C4-2B (cell line): ENCODE data around the gene MFAP4.

Experiments used
- H3K27ac ChIP-seq: fragments of 450-650 bp; 2 replicates; pipeline ENCODE4 v1.5.1; 2017
- ZFX ChIP-seq: fragments of 450-650 bp; IDR thresholded peaks from 2 replicates; pipeline ENCODE4 v1.6.1; 2017
- TF ChIP-seq, protein P1 (sequence below): fragments of 450-650 bp; conservative IDR thresholded peaks from 2 replicates; pipeline ENCODE4 v1.5.1; 2017; ENCODE audit warnings: mild to moderate bottlenecking

The MFAP4 gene

DNA sequence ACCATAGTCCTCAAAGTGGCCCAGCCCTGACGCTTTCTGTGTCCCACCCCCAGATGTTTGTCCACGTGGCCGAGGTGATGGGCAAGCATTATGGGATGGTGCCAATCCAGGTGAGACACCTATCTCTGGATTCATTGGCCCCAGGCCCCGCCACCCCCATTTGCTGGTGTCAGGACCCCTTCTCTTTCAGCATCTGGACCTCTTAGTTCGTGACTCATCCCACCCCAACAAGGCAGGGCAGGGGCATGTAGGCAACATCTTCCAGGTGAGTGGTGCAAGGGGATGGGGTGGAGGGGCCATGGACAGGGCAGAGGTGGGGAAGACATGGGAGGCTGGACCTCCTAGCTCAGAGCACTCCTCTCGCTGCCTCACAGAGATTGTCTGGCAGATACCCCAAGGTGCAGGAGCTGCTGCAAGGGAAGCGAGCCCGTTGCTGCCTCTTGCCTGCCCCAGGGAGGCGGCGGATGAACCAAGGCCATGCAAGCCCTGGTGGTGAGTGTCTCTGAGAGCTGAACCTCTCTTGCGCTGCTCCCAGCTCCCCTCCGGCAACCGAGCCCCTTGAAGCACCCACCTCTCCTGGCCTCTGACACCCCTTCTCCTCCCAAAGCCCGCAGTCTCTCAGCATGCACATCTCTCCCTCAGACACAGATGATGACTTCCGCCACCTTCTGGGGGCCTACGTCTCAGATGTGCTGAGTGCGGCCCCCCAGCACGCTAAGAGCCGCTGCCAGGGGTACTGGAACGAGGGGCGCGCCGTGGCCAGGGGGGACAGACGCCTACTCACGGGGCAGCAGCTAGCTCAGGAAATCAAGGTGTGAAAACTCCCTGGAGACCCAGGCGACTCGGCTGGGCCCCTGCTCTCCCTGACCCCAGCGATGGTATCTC lies 27.6 kb upstream of the MFAP4 start:
- TF ChIP-seq, protein P1, sequence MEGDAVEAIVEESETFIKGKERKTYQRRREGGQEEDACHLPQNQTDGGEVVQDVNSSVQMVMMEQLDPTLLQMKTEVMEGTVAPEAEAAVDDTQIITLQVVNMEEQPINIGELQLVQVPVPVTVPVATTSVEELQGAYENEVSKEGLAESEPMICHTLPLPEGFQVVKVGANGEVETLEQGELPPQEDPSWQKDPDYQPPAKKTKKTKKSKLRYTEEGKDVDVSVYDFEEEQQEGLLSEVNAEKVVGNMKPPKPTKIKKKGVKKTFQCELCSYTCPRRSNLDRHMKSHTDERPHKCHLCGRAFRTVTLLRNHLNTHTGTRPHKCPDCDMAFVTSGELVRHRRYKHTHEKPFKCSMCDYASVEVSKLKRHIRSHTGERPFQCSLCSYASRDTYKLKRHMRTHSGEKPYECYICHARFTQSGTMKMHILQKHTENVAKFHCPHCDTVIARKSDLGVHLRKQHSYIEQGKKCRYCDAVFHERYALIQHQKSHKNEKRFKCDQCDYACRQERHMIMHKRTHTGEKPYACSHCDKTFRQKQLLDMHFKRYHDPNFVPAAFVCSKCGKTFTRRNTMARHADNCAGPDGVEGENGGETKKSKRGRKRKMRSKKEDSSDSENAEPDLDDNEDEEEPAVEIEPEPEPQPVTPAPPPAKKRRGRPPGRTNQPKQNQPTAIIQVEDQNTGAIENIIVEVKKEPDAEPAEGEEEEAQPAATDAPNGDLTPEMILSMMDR = no peak
- no peak for TF ChIP-seq ZFX
- no peak overlapping the region for H3K27ac ChIP-seq

DNA sequence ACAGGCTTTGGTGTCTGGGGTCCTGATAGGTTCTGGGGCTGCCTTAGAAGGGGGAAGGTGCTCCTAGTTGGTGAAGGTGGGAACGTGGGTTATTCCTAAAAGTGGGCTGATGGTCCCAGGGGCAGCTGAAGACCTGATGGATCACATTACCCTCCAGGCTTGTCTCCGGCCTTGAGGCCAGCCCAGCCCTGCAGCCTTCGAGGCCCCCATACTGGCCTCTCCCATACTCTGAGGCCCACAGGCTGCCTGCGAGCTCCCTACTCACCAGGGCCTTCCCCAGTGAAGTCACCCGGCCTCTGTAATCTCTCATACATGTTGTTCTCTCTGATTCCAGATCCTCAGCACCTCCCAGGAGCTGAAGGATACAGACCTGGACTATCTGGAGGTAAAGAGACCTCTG lies 26.8 kb upstream of the MFAP4 start:
- H3K27ac ChIP-seq = no peak overlapping the region
- TF ChIP-seq, protein P1 = no peak
- no peak for TF ChIP-seq ZFX

- TF ChIP-seq ZFX = no peak
- TF ChIP-seq, protein P1 = no peak
- no peak overlapping the region for H3K27ac ChIP-seq
These were observed 26.0 kb upstream of the MFAP4 start for GRCh38 chr17:19412984-19413383.

GRCh38 chr17:19412510-19412909 lies 25.5 kb upstream of the MFAP4 start:
- H3K27ac ChIP-seq = no peak overlapping the region
- TF ChIP-seq, protein P1 = no peak
- no peak for TF ChIP-seq ZFX

DNA sequence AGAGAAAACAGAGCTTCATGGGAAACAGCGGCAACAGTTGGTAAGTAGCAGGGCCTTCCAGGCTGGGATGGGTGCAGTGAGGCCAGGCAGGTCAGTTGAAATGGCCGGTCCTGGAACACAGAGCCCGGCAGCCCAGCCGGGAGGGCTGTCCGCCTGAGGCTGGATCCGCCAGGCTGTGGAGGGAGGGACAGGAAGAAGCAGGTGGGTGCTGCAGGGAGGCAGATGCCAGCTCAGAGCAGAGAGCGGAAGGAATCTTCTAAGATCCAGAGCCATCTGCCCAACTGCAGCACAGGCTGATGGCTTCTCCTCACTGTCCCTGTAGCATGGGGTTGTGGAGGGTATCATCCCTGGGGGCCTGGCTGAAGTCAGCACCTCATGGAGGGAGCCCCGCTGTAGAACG lies 24.6 kb upstream of the MFAP4 start:
- no peak overlapping the region for H3K27ac ChIP-seq

DNA sequence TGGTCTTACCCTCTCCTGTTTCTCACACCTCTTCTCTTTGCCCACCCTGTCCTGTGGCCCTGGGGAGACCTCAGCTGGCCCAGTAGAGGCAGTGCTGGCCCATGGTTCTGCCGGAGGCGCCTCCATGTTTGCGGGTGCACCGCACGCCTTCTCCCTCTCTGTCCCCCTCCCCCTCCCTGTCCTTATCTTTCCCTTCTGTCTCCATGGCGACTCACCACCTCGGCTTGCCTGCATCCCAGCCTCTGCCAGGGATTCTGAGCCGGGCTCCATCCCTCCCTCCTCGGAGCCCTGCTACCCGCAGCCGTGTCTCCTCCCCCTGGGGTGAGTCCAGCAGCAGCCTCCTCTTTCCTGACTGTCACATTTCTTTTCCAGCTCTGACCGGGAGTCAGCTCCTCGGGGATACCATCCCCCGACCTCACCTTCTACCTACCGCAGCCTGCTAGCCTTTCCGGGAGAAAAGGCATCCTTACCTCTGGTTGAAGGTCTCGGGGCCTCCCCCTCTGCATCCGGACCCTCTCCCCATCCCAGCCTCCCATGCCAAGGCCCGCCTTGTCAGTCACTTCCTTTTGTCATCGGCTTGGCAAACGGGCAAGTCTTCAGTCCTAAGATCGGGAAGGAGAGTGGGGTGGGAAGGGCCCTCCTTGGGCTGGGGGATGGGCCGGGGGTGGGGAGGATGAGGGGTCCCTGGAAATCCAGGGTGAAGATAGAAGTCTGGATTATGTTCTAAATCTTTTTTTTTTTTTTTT lies 24.1 kb upstream of the MFAP4 start, which contains the start of gene RNF112:
Gene RNF112, plus strand, starts transcription at position 358 of the 746 bp plus-strand sequence. Its CDS starts 177 bp downstream, at position 535.
- no peak for TF ChIP-seq ZFX
- TF ChIP-seq, protein P1 = no peak
- H3K27ac ChIP-seq = no peak within 1 kb of the TSS

More for the DNA sequence above, 24.6 kb upstream of the MFAP4 start:
- TF ChIP-seq ZFX = no peak
- TF ChIP-seq, protein P1 = no peak

DNA sequence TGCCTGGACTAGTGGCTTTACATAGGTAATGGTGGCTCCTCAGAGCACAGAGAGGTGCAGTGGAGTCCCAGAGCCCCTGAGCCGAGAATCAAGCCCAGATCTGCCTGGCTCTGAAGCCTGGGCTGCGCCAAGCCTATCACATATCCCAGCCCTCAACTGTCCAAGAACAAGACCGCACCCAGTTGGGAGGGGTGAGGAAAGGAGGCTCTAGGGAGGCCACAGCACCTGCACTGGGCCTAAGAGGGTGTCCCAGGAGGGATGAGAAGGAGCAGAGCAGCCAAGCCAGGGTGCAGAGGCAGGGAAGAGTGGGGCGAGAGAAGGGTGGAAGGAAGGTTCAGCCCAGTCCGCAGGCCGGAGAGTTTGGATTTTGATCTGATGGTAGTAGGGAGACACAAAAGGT lies 23.1 kb upstream of the MFAP4 start:
- TF ChIP-seq ZFX = no peak
- TF ChIP-seq, protein P1 = no peak

More for the DNA sequence above, 23.1 kb upstream of the MFAP4 start:
- no peak overlapping the region for H3K27ac ChIP-seq
